Nephron progenitor cell (in vitro differentiated cells): Measurements from ENCODE around the gene HABP2.
A peak's percentile ranks its signal among the peaks of the same experiment; 100 is the strongest.

Source experiments
- DNase-seq: peaks from one replicate; pipeline ENCODE4 v3.0.0; 2021
- H3K27ac Mint-ChIP-seq: 2 replicates; pipeline ENCODE4 v1.8.0; 2021; ENCODE audit warnings: mild to moderate bottlenecking, moderate library complexity, mixed read lengths
- H3K27me3 Mint-ChIP-seq: 2 replicates; pipeline ENCODE4 v1.8.0; 2021; ENCODE audit warnings: mild to moderate bottlenecking, low read depth, mixed read lengths; ENCODE audit not compliant: poor library complexity
- H3K36me3 Mint-ChIP-seq: 2 replicates; pipeline ENCODE4 v1.8.0; 2021; ENCODE audit warnings: low read depth, mixed read lengths
- H3K4me1 Mint-ChIP-seq: 2 replicates; pipeline ENCODE4 v1.8.0; 2021; ENCODE audit warnings: mixed read lengths
- H3K4me3 Mint-ChIP-seq: 2 replicates; pipeline ENCODE4 v1.8.0; 2021; ENCODE audit warnings: mild to moderate bottlenecking, moderate library complexity, mixed read lengths
- H3K9me3 Mint-ChIP-seq: 2 replicates; pipeline ENCODE4 v1.8.0; 2021; ENCODE audit warnings: mild to moderate bottlenecking, moderate library complexity, mixed read lengths
- CTCF ChIP-seq: fragments of 200-600 bp; sonication (generic); IDR thresholded peaks from 2 replicates; pipeline ENCODE4 v1.5.0; 2021; ENCODE audit warnings: antibody characterized with exemption

HABP2 gene

GRCh38 chr10:113525713-113526112 is 27.1 kb upstream of the HABP2 start:
- no peak overlapping the region for H3K27ac Mint-ChIP-seq
- DNase-seq = no peak
- peaks cover 33% of the 10 kb centered on the region for H3K27me3 Mint-ChIP-seq
- peaks cover 5% of the 10 kb centered on the region for H3K4me1 Mint-ChIP-seq
- no peaks in the 10 kb centered on the region for H3K36me3 Mint-ChIP-seq
- TF ChIP-seq CTCF = no peak
- no peak overlapping the region for H3K4me3 Mint-ChIP-seq
- no peaks in the 10 kb centered on the region for H3K9me3 Mint-ChIP-seq

GRCh38 chr10:113527211-113527906 is 25.5 kb upstream of the HABP2 start:
- no peak for TF ChIP-seq CTCF
- no peaks in the 10 kb centered on the region for H3K4me1 Mint-ChIP-seq
- H3K36me3 Mint-ChIP-seq = no peaks in the 10 kb centered on the region
- H3K4me3 Mint-ChIP-seq = no peak overlapping the region
- DNase-seq = no peak
- no peaks in the 10 kb centered on the region for H3K9me3 Mint-ChIP-seq
- H3K27ac Mint-ChIP-seq = no peak overlapping the region
- H3K27me3 Mint-ChIP-seq = peaks cover 36% of the 10 kb centered on the region

- no peak overlapping the region for H3K4me3 Mint-ChIP-seq
These were observed 24.0 kb upstream of the HABP2 start for GRCh38 chr10:113528876-113529275.

GRCh38 chr10:113529575-113529974 is 23.3 kb upstream of the HABP2 start:
- no peaks in the 10 kb centered on the region for H3K4me1 Mint-ChIP-seq
- no peak for DNase-seq
- H3K27me3 Mint-ChIP-seq = peaks cover 43% of the 10 kb centered on the region
- no peak for TF ChIP-seq CTCF
- H3K27ac Mint-ChIP-seq = no peak overlapping the region
- H3K9me3 Mint-ChIP-seq = no peaks in the 10 kb centered on the region
- no peak overlapping the region for H3K4me3 Mint-ChIP-seq
- H3K36me3 Mint-ChIP-seq = no peaks in the 10 kb centered on the region

More at GRCh38 chr10:113528876-113529275, 24.0 kb upstream of the HABP2 start:
- H3K9me3 Mint-ChIP-seq = no peaks in the 10 kb centered on the region
- H3K27ac Mint-ChIP-seq = no peak overlapping the region
- H3K4me1 Mint-ChIP-seq = no peaks in the 10 kb centered on the region
- H3K27me3 Mint-ChIP-seq = peaks cover 40% of the 10 kb centered on the region
- no peak for DNase-seq
- H3K36me3 Mint-ChIP-seq = no peaks in the 10 kb centered on the region
- no peak for TF ChIP-seq CTCF

GRCh38 chr10:113530476-113530875 is 22.4 kb upstream of the HABP2 start:
- H3K27ac Mint-ChIP-seq = peak overlapping the region; percentile 11
- DNase-seq = no peak
- TF ChIP-seq CTCF = no peak

GRCh38 chr10:113532724-113533123 is 20.1 kb upstream of the HABP2 start:
- peaks cover 39% of the 10 kb centered on the region for H3K27me3 Mint-ChIP-seq
- H3K4me3 Mint-ChIP-seq = no peak overlapping the region
- no peaks in the 10 kb centered on the region for H3K4me1 Mint-ChIP-seq
- no peaks in the 10 kb centered on the region for H3K9me3 Mint-ChIP-seq
- no peaks in the 10 kb centered on the region for H3K36me3 Mint-ChIP-seq
- DNase-seq = no peak
- H3K27ac Mint-ChIP-seq = no peak overlapping the region
- TF ChIP-seq CTCF = no peak

More at GRCh38 chr10:113530476-113530875, 22.4 kb upstream of the HABP2 start:
- peaks cover 37% of the 10 kb centered on the region for H3K27me3 Mint-ChIP-seq
- no peaks in the 10 kb centered on the region for H3K4me1 Mint-ChIP-seq
- H3K4me3 Mint-ChIP-seq = no peak overlapping the region
- H3K36me3 Mint-ChIP-seq = no peaks in the 10 kb centered on the region
- H3K9me3 Mint-ChIP-seq = no peaks in the 10 kb centered on the region
